NCI-H2196 (cell line): ENCODE results near the gene SCUBE3.

ENCODE experiments used
- DNase-seq: peaks from one replicate; lab custom pipeline; 2025; ENCODE audit not compliant: unreplicated experiment; lab: John Stamatoyannopoulos, UW

SCUBE3 gene

GRCh38 chr6:35264550-35265274, 51.0 kb downstream of the SCUBE3 start:
- DNase-seq: no peak

GRCh38 chr6:35265523-35265922, 51.8 kb downstream of the SCUBE3 start:
- DNase-seq: no peak

GRCh38 chr6:35267446-35267845, 53.7 kb downstream of the SCUBE3 start:
- no peak for DNase-seq

- DNase-seq: no peak
Observed at GRCh38 chr6:35267897-35268296, 54.1 kb downstream of the SCUBE3 start.

- DNase-seq: no peak
Observed at GRCh38 chr6:35272005-35272404, 58.2 kb downstream of the SCUBE3 start.

GRCh38 chr6:35273822-35274559, 60.2 kb downstream of the SCUBE3 start:
- DNase-seq: no peak

GRCh38 chr6:35275744-35276260, 62.0 kb downstream of the SCUBE3 start:
- DNase-seq: no peak

GRCh38 chr6:35278708-35279107, 65.0 kb downstream of the SCUBE3 start:
- no peak for DNase-seq

- DNase-seq: no peak
Observed at GRCh38 chr6:35280903-35281302, 67.1 kb downstream of the SCUBE3 start.

GRCh38 chr6:35282472-35282871, 68.7 kb downstream of the SCUBE3 start:
- no peak for DNase-seq

GRCh38 chr6:35283361-35283760, 69.6 kb downstream of the SCUBE3 start:
- DNase-seq: no peak

- no peak for DNase-seq
Observed at GRCh38 chr6:35287671-35288396, 74.1 kb downstream of the SCUBE3 start.

- no peak for DNase-seq
Observed at GRCh38 chr6:35288834-35289233, 75.1 kb downstream of the SCUBE3 start.

GRCh38 chr6:35291491-35291890, 77.7 kb downstream of the SCUBE3 start:
- no peak for DNase-seq

- DNase-seq: no peak
Observed at GRCh38 chr6:35292494-35292893, 78.7 kb downstream of the SCUBE3 start.

GRCh38 chr6:35293681-35294080, 79.9 kb downstream of the SCUBE3 start:
- no peak for DNase-seq

- peak; percentile 55 for DNase-seq
Observed at GRCh38 chr6:35294308-35294945, 80.7 kb downstream of the SCUBE3 start.

- DNase-seq: no peak
Observed at GRCh38 chr6:35295036-35295435, 81.3 kb downstream of the SCUBE3 start.

GRCh38 chr6:35295521-35296315, 82.0 kb downstream of the SCUBE3 start:
- DNase-seq: peak; percentile 9

- no peak for DNase-seq
Observed at GRCh38 chr6:35296931-35297600, 83.3 kb downstream of the SCUBE3 start.
